ENCODE measurements around the gene HOXB2. TPM values are rescaled to one million over a fixed set of nuclear protein-coding genes. Genes with fewer than 3 reads are reported as not detected.
"Not testable (repeated sequence)": the region's sequence is repeated elsewhere in the genome, so short reads cannot be mapped to it uniquely, and the experiment has no call there.

The HOXB2 gene
- total RNA-seq, 1 experiment from 2014 or later: not detected

GRCh38 chr17:48535793-48536559 lies 8.9 kb downstream of the HOXB2 start:
- in situ Hi-C loops (cut with HindIII; ENCODE audit: low pct_unique_long_range_greater_than_20kb, low sequenced_read_pairs); DNase-seq (ENCODE audit: low read depth, low spot score): not testable (repeated sequence)

- DNase-seq (ENCODE audit: low read depth, low spot score): no peak
- in situ Hi-C loops (cut with HindIII; ENCODE audit: low pct_unique_long_range_greater_than_20kb, low sequenced_read_pairs): no loop called here
These were observed 12.6 kb downstream of the HOXB2 start for GRCh38 chr17:48532261-48532660.

GRCh38 chr17:48530887-48531272 lies 14.0 kb downstream of the HOXB2 start, which contains the start of gene HOXB1:
HOXB1 (minus strand) TSS chr17:48531011; CDS start chr17:48530904, 107 bp downstream.
- in situ Hi-C loops (cut with HindIII; ENCODE audit: low pct_unique_long_range_greater_than_20kb, low sequenced_read_pairs): no loop called here
- DNase-seq (ENCODE audit: low read depth, low spot score): no peak

- in situ Hi-C loops (cut with HindIII; ENCODE audit: low pct_unique_long_range_greater_than_20kb, low sequenced_read_pairs): no loop called here
- no peak for DNase-seq (ENCODE audit: low read depth, low spot score)
These were observed 14.6 kb downstream of the HOXB2 start for GRCh38 chr17:48530208-48530886.

GRCh38 chr17:48529683-48530009 lies 15.3 kb downstream of the HOXB2 start:
- DNase-seq (ENCODE audit: low read depth, low spot score): no peak
- in situ Hi-C loops (cut with HindIII; ENCODE audit: low pct_unique_long_range_greater_than_20kb, low sequenced_read_pairs): no loop called here

GRCh38 chr17:48528936-48529682 lies 15.8 kb downstream of the HOXB2 start:
- in situ Hi-C loops (cut with HindIII; ENCODE audit: low pct_unique_long_range_greater_than_20kb, low sequenced_read_pairs): no loop called here
- no peak for DNase-seq (ENCODE audit: low read depth, low spot score)

GRCh38 chr17:48528153-48528935 lies 16.6 kb downstream of the HOXB2 start:
- in situ Hi-C loops (cut with HindIII; ENCODE audit: low pct_unique_long_range_greater_than_20kb, low sequenced_read_pairs): no loop called here
- DNase-seq (ENCODE audit: low read depth, low spot score): no peak

- in situ Hi-C loops (cut with HindIII; ENCODE audit: low pct_unique_long_range_greater_than_20kb, low sequenced_read_pairs): no loop called here
- no peak for DNase-seq (ENCODE audit: low read depth, low spot score)
These were observed 17.4 kb downstream of the HOXB2 start for GRCh38 chr17:48527547-48527932.

- in situ Hi-C loops (cut with HindIII; ENCODE audit: low pct_unique_long_range_greater_than_20kb, low sequenced_read_pairs): no loop called here
These were observed 18.0 kb downstream of the HOXB2 start for GRCh38 chr17:48526608-48527546.

GRCh38 chr17:48523010-48523409 lies 21.9 kb downstream of the HOXB2 start:
- in situ Hi-C loops (cut with HindIII; ENCODE audit: low pct_unique_long_range_greater_than_20kb, low sequenced_read_pairs): no loop called here
- DNase-seq (ENCODE audit: low read depth, low spot score): peak; percentile 41

More at GRCh38 chr17:48526608-48527546, 18.0 kb downstream of the HOXB2 start:
- no peak for DNase-seq (ENCODE audit: low read depth, low spot score)

GRCh38 chr17:48522031-48522653 lies 22.8 kb downstream of the HOXB2 start:
- no peak for DNase-seq (ENCODE audit: low read depth, low spot score)
- in situ Hi-C loops (cut with HindIII; ENCODE audit: low pct_unique_long_range_greater_than_20kb, low sequenced_read_pairs): no loop called here

GRCh38 chr17:48520631-48521079 lies 24.3 kb downstream of the HOXB2 start:
- no peak for DNase-seq (ENCODE audit: low read depth, low spot score)
- in situ Hi-C loops (cut with HindIII; ENCODE audit: low pct_unique_long_range_greater_than_20kb, low sequenced_read_pairs): no loop called here

GRCh38 chr17:48519427-48519826 lies 25.5 kb downstream of the HOXB2 start:
- in situ Hi-C loops (cut with HindIII; ENCODE audit: low pct_unique_long_range_greater_than_20kb, low sequenced_read_pairs): no loop called here
- no peak for DNase-seq (ENCODE audit: low read depth, low spot score)

GRCh38 chr17:48517478-48517877 lies 27.4 kb downstream of the HOXB2 start:
- in situ Hi-C loops (cut with HindIII; ENCODE audit: low pct_unique_long_range_greater_than_20kb, low sequenced_read_pairs): no loop called here
- no peak for DNase-seq (ENCODE audit: low read depth, low spot score)

- no peak for DNase-seq (ENCODE audit: low read depth, low spot score)
- in situ Hi-C loops (cut with HindIII; ENCODE audit: low pct_unique_long_range_greater_than_20kb, low sequenced_read_pairs): no loop called here
These were observed 28.7 kb downstream of the HOXB2 start for GRCh38 chr17:48515925-48516900.

Measured in SK-MEL-5 (cell line).